HepG2 (cell line): ENCODE data around the gene GPATCH3. TPM values are rescaled to one million over a fixed set of nuclear protein-coding genes. Genes with fewer than 3 reads are reported as not detected.

ENCODE experiments used
- ARNT2 ChIP-seq: sonication (generic); formaldehyde crosslinking; IDR thresholded peaks from 2 replicates; pipeline ENCODE4 v1.8.0; 2022; ENCODE audit warnings: mild to moderate bottlenecking, low read depth, missing genetic modification reagents, moderate library complexity
- ATF7 ChIP-seq, 2 experiments: fragments of 450-650 bp in 1 of 2; sonication (generic) in 1 of 2; formaldehyde crosslinking in 1 of 2; IDR thresholded peaks; 2 replicates each; pipeline versions ENCODE4 v1.4.0 to v1.6.1; 2016 to 2020; ENCODE audit warnings: antibody characterized with exemption in 1 of 2, mild to moderate bottlenecking in 1 of 2, missing genetic modification reagents in 1 of 2
- ETS1 ChIP-seq: sonication (generic); formaldehyde crosslinking; IDR thresholded peaks from 2 replicates; pipeline ENCODE4 v1.4.0; 2020; ENCODE audit warnings: missing genetic modification reagents
- FOSL1 ChIP-seq: sonication (generic); formaldehyde crosslinking; IDR thresholded peaks from 2 replicates; pipeline ENCODE4 v1.9.0; 2021; ENCODE audit warnings: missing genetic modification reagents, borderline replicate concordance
- HIVEP1 ChIP-seq: sonication (generic); formaldehyde crosslinking; IDR thresholded peaks from 2 replicates; pipeline ENCODE4 v1.4.0; 2020; ENCODE audit warnings: mild to moderate bottlenecking, missing genetic modification reagents
- KAT2B ChIP-seq: fragments of 150-350 bp; IDR thresholded peaks from 2 replicates; pipeline ENCODE4 v1.6.1; 2014; ENCODE audit warnings: low read depth, low read length, borderline replicate concordance
- KLF6 ChIP-seq: IDR thresholded peaks from 2 replicates; pipeline ENCODE4 v1.8.0; 2016; ENCODE audit warnings: missing biosample characterization, missing genetic modification reagents
- LRRFIP1 ChIP-seq: sonication (generic); formaldehyde crosslinking; conservative IDR thresholded peaks from 2 replicates; pipeline ENCODE4 v1.4.0; 2020; ENCODE audit warnings: missing genetic modification reagents
- MEIS1 ChIP-seq: sonication (generic); formaldehyde crosslinking; IDR thresholded peaks from 2 replicates; pipeline ENCODE4 v1.9.0; 2021; ENCODE audit warnings: mild to moderate bottlenecking, missing genetic modification reagents, moderate library complexity, borderline replicate concordance
- NR3C1 ChIP-seq: sonication (generic); formaldehyde crosslinking; IDR thresholded peaks from 2 replicates; pipeline ENCODE4 v1.4.0; 2020; ENCODE audit warnings: missing genetic modification reagents
- PRDM4 ChIP-seq: sonication (generic); formaldehyde crosslinking; IDR thresholded peaks from 2 replicates; pipeline ENCODE4 v1.9.0; 2021; ENCODE audit warnings: missing genetic modification reagents, borderline replicate concordance
- SMYD3 ChIP-seq: sonication (generic); formaldehyde crosslinking; IDR thresholded peaks from 2 replicates; pipeline ENCODE4 v1.8.1; 2023; ENCODE audit warnings: mild to moderate bottlenecking, missing genetic modification reagents
- TOPORS ChIP-seq: sonication (generic); formaldehyde crosslinking; IDR thresholded peaks from 2 replicates; pipeline ENCODE4 v1.8.0; 2023; ENCODE audit warnings: mild to moderate bottlenecking, missing genetic modification reagents
- ZFP41 ChIP-seq: sonication (generic); formaldehyde crosslinking; IDR thresholded peaks from 2 replicates; pipeline ENCODE4 v1.4.0; 2020; ENCODE audit warnings: mild to moderate bottlenecking, missing genetic modification reagents, borderline replicate concordance
- ZNF124 ChIP-seq: sonication (generic); formaldehyde crosslinking; IDR thresholded peaks from 2 replicates; pipeline ENCODE4 v1.4.0; 2020; ENCODE audit warnings: missing genetic modification reagents
- ZNF256 ChIP-seq: sonication (generic); formaldehyde crosslinking; conservative IDR thresholded peaks from 2 replicates; pipeline ENCODE4 v1.4.0; 2020; ENCODE audit warnings: missing genetic modification reagents
- ZNF331 ChIP-seq: sonication (generic); formaldehyde crosslinking; IDR thresholded peaks from 2 replicates; pipeline ENCODE4 v1.4.0; 2020; ENCODE audit warnings: missing genetic modification reagents
- ZNF503 ChIP-seq: sonication (generic); formaldehyde crosslinking; IDR thresholded peaks from 2 replicates; pipeline ENCODE4 v1.4.0; 2020; ENCODE audit warnings: missing genetic modification reagents
- ZNF607 ChIP-seq: sonication (generic); formaldehyde crosslinking; IDR thresholded peaks from 2 replicates; pipeline ENCODE4 v1.5.1; 2020; ENCODE audit warnings: missing genetic modification reagents, mild to moderate bottlenecking, borderline replicate concordance
- ZNF737 ChIP-seq: sonication (generic); formaldehyde crosslinking; IDR thresholded peaks from 2 replicates; pipeline ENCODE4 v1.5.0; 2020; ENCODE audit warnings: missing genetic modification reagents, mild to moderate bottlenecking, borderline replicate concordance
- polyA plus RNA-seq, 8 experiments: library from polyadenylated mRNA; depleted of rRNA in 3 of 8; stranded (reverse) in 7 of 8; unstranded in 1 of 8; fragments of >200 nt; fragmentation: Illumina TruSeq in 4 of 8; extraction: Trizol in 4 of 8; gene quantifications; 2 replicates each; pipeline versions ENCODE4 v1.2.1 to v1.2.3, GENCODE V29; 2011 to 2016; ENCODE audit warnings: low read depth in 4 of 8, missing spikeins in 1 of 8, mixed read lengths in 1 of 8; ENCODE audit not compliant: insufficient read depth in 1 of 8
- total RNA-seq, 5 experiments: library from RNA; depleted of rRNA; stranded (reverse); fragments of >200 nt; fragmentation: Illumina TruSeq; extraction: Trizol; gene quantifications; 2 replicates each; pipeline ENCODE4 v1.2.3, GENCODE V29; 2016; ENCODE audit warnings: low read depth in 1 of 5

Gene GPATCH3
- total and polyA plus RNA-seq, 2 of the 13 experiments (the other 11 are each of a cell fraction or from before 2014, with no cell fraction given): 8.3 to 11.0 TPM

- TF ChIP-seq LRRFIP1 (CRISPR knock-in tag) (no peak), KAT2B (no peak), ZNF331 (CRISPR knock-in tag) (peak; percentile 57; the same call in 1 of the 2 replicates), ZNF737 (CRISPR knock-in tag) (peak; percentile 73; the same call in 1 of the 2 replicates), NR3C1 (CRISPR knock-in tag) (no peak), ZNF256 (CRISPR knock-in tag) (peak; percentile 79; the same call in 1 of the 2 replicates), ZNF124 (peak; percentile 60; the same call in 1 of the 2 replicates), HIVEP1 (CRISPR knock-in tag) (peak; percentile 70), ZNF607 (CRISPR knock-in tag) (peak; percentile 79), MEIS1 (CRISPR knock-in tag) (peak; percentile 94), ETS1 (no peak), ZFP41 (CRISPR knock-in tag) (no peak), TOPORS (CRISPR knock-in tag) (peak; percentile 69), ARNT2 (CRISPR knock-in tag) (peak; percentile 93), KLF6 (no peak), SMYD3 (CRISPR knock-in tag) (no peak), ATF7 (IDR thresholded peaks at IDR 0.05) (no peak), ATF7 (CRISPR knock-in tag; IDR thresholded peaks at IDR 0.05) (peak; percentile 54; the same call in 1 of the 2 replicates), FOSL1 (0 out of 2 replicates have a peak, but pooled peaks have one; percentile 6), ZNF503 (no peak; the same call in 1 of the 2 replicates), PRDM4 (CRISPR knock-in tag) (no peak)
Measured at GRCh38 chr1:26889551-26890466, 10.5 kb downstream of the GPATCH3 start, which contains the start of gene GPN2 (continued).
